ENCODE data around the gene SNTB2.

- no peak for TF ChIP-seq CTCF (IDR thresholded peaks at IDR 0.05)
- TF ChIP-seq EP300 (IDR thresholded peaks at IDR 0.05), result no peak
- no peak for TF ChIP-seq POLR2A (IDR thresholded peaks at IDR 0.05)
- TF ChIP-seq POLR2AphosphoS5 (IDR thresholded peaks at IDR 0.05), result no peak
Observed at GRCh38 chr16:69243479-69243878, 56.5 kb downstream of the SNTB2 start.
